SU-DHL-6 (cell line): ENCODE results near the gene SOX6.

Experiments used
- EZH2phosphoT487 ChIP-seq: fragments of 200-600 bp; sonication (generic), shearing (Covaris generic); conservative IDR thresholded peaks from 2 replicates; pipeline ENCODE4 v1.6.1; 2018; ENCODE audit warnings: mild to moderate bottlenecking, antibody characterized with exemption, low read length, moderate library complexity, mixed read lengths
- TF ChIP-seq, protein P1 (sequence below): fragments of 200-600 bp; sonication (generic); IDR thresholded peaks from one replicate; pipeline ENCODE4 v1.5.1; 2017; ENCODE audit warnings: antibody characterized with exemption, mild to moderate bottlenecking, low read length, moderate library complexity; ENCODE audit not compliant: insufficient read depth, poor library complexity, severe bottlenecking

DNA sequence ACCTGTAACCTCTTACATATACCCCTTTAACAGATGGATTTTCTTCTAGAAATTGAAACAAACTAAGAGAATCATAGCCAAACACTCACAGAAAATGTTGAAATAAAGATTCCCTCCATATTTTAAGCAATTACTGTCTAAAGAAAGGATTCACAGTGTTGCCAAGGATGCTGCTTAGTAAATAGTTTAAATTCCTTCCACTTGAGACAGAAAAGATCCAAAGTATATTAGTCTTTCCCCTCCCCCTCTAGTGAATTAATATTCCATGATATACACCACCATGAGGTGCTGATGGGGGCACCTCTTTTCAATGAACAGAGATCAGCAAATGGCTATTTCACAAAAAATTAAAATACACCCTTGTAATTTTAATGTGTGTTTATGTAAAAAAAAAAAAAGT is 186.8 kb downstream of the SOX6 start:
- TF ChIP-seq EZH2phosphoT487, result no peak
- TF ChIP-seq, protein P1, sequence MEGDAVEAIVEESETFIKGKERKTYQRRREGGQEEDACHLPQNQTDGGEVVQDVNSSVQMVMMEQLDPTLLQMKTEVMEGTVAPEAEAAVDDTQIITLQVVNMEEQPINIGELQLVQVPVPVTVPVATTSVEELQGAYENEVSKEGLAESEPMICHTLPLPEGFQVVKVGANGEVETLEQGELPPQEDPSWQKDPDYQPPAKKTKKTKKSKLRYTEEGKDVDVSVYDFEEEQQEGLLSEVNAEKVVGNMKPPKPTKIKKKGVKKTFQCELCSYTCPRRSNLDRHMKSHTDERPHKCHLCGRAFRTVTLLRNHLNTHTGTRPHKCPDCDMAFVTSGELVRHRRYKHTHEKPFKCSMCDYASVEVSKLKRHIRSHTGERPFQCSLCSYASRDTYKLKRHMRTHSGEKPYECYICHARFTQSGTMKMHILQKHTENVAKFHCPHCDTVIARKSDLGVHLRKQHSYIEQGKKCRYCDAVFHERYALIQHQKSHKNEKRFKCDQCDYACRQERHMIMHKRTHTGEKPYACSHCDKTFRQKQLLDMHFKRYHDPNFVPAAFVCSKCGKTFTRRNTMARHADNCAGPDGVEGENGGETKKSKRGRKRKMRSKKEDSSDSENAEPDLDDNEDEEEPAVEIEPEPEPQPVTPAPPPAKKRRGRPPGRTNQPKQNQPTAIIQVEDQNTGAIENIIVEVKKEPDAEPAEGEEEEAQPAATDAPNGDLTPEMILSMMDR, result no peak
